IMR-90 (cell line): Measurements from ENCODE around the gene COA4. TPM values are rescaled to one million over a fixed set of nuclear protein-coding genes. Genes with fewer than 3 reads are reported as not detected.

Source experiments
- ATAC-seq: fragments of 200-7000 bp; cut with Tn5 transposase; 2 replicates; pipeline ENCODE4 v1.9.1; 2020; ENCODE audit warnings: low read depth, mild to moderate bottlenecking, moderate library complexity
- BruUV-seq: library from RNA; stranded (reverse); fragments of 400-500 nt; replicated peaks from 2 replicates; lab custom pipeline; 2021; lab: Mats Ljungman, UMichigan
- CTCF ChIA-PET: fragments of 300-600 bp; formaldehyde crosslinking; extraction: SDS; loops from one replicate; lab custom pipeline; 2021; ENCODE audit warnings: antibody characterized with exemption; lab: Yijun Ruan, JAX
- POLR2A ChIA-PET: fragments of 300-600 bp; sonication (Branson Sonifier 250); formaldehyde crosslinking; loops from one replicate; lab custom pipeline; 2022; ENCODE audit warnings: antibody characterized with exemption; ENCODE audit not compliant: unreplicated experiment; lab: Charles Lee
- DNase-seq: peaks from one replicate; pipeline ENCODE4 v3.0.0; 2013
- H2AFZ ChIP-seq: replicated peaks from 2 replicates; pipeline ENCODE3; 2013; ENCODE audit warnings: low read length, mild to moderate bottlenecking; ENCODE audit not compliant: poor library complexity
- H2AK5ac ChIP-seq: 2 replicates; pipeline ENCODE4 v1.6.1; 2013; ENCODE audit warnings: low read depth, low read length, inconsistent platforms
- H2AK9ac ChIP-seq: replicated peaks from 2 replicates; pipeline ENCODE3; 2013; ENCODE audit warnings: mild to moderate bottlenecking, low read depth, low read length, moderate library complexity; ENCODE audit not compliant: poor library complexity
- H2BK120ac ChIP-seq: 2 replicates; pipeline ENCODE4 v1.6.1; 2013; ENCODE audit warnings: low read depth, low read length, inconsistent platforms
- H2BK15ac ChIP-seq: 3 replicates; pipeline ENCODE4 v1.6.1; 2013; ENCODE audit warnings: low read depth, low read length, inconsistent platforms
- H2BK20ac ChIP-seq: 2 replicates; pipeline ENCODE4 v1.6.1; 2013; ENCODE audit warnings: low read depth, mild to moderate bottlenecking, inconsistent platforms, low read length, moderate library complexity
- H2BK5ac ChIP-seq: 2 replicates; pipeline ENCODE4 v1.6.1; 2013; ENCODE audit warnings: mild to moderate bottlenecking, low read depth, low read length, inconsistent platforms; ENCODE audit not compliant: poor library complexity, severe bottlenecking
- H3K14ac ChIP-seq: replicated peaks from 2 replicates; pipeline ENCODE4 v1.6.1; 2013; ENCODE audit warnings: low read depth, low read length, inconsistent platforms
- H3K18ac ChIP-seq: 2 replicates; pipeline ENCODE4 v1.6.1; 2013; ENCODE audit warnings: low read depth, low read length, control low read depth
- H3K23ac ChIP-seq: 2 replicates; pipeline ENCODE4 v1.6.1; 2013; ENCODE audit warnings: low read depth, low read length, inconsistent platforms
- H3K27ac ChIP-seq: 2 replicates; pipeline ENCODE4 v1.5.1; 2013; ENCODE audit warnings: mild to moderate bottlenecking, control low read depth, low read length; ENCODE audit not compliant: insufficient read depth
- H3K27me3 ChIP-seq: 2 replicates; pipeline ENCODE4 v1.6.1; 2013; ENCODE audit warnings: low read length; ENCODE audit not compliant: control insufficient read depth, insufficient read depth
- H3K36me3 ChIP-seq: 2 replicates; pipeline ENCODE4 v1.6.1; 2013; ENCODE audit warnings: low read length, mixed read lengths; ENCODE audit not compliant: control insufficient read depth, insufficient read depth
- H3K4ac ChIP-seq: 2 replicates; pipeline ENCODE4 v1.6.1; 2013; ENCODE audit warnings: low read depth, low read length, inconsistent platforms
- H3K4me1 ChIP-seq: 2 replicates; pipeline ENCODE4 v1.6.1; 2013; ENCODE audit warnings: low read length, mixed read lengths; ENCODE audit not compliant: control insufficient read depth, insufficient read depth
- H3K4me2 ChIP-seq: 2 replicates; pipeline ENCODE4 v1.6.1; 2013; ENCODE audit warnings: low read depth, mild to moderate bottlenecking, control low read depth, low read length, moderate library complexity
- H3K4me3 ChIP-seq: 2 replicates; pipeline ENCODE4 v1.5.1; 2013; ENCODE audit warnings: low read depth, mild to moderate bottlenecking, control low read depth, low read length, moderate library complexity; ENCODE audit not compliant: insufficient read depth
- H3K56ac ChIP-seq: 2 replicates; pipeline ENCODE4 v1.6.1; 2013; ENCODE audit warnings: low read length, inconsistent platforms; ENCODE audit not compliant: insufficient read depth; ENCODE audit errors: extremely low read depth
- H3K79me1 ChIP-seq, 2 experiments: 2 replicates each; pipeline ENCODE4 v1.6.1; 2013; ENCODE audit warnings: low read length in 2 of 2, inconsistent platforms in 1 of 2, low read depth in 1 of 2
- H3K9ac ChIP-seq: 2 replicates; pipeline ENCODE4 v1.6.1; 2013; ENCODE audit warnings: low read depth, low read length, control low read depth
- H3K9me1 ChIP-seq: 2 replicates; pipeline ENCODE4 v1.6.1; 2013; ENCODE audit warnings: low read length, inconsistent platforms; ENCODE audit not compliant: insufficient read depth
- H3K9me3 ChIP-seq: 2 replicates; pipeline ENCODE4 v1.6.1; 2013; ENCODE audit warnings: low read length; ENCODE audit not compliant: control insufficient read depth, insufficient read depth
- H4K20me1 ChIP-seq: 2 replicates; pipeline ENCODE4 v1.6.1; 2013; ENCODE audit warnings: low read length, inconsistent platforms; ENCODE audit not compliant: insufficient read depth
- H4K5ac ChIP-seq: 2 replicates; pipeline ENCODE4 v1.6.1; 2013; ENCODE audit warnings: mild to moderate bottlenecking, low read depth, low read length, control low read depth
- H4K8ac ChIP-seq, 2 experiments: 2 replicates each; pipeline ENCODE4 v1.6.1; 2013; ENCODE audit warnings: low read depth in 2 of 2, low read length in 2 of 2, control low read depth in 1 of 2, inconsistent platforms in 1 of 2
- H4K91ac ChIP-seq: 2 replicates; pipeline ENCODE4 v1.6.1; 2013; ENCODE audit warnings: low read depth, low read length, inconsistent platforms; ENCODE audit not compliant: insufficient read depth
- CEBPB ChIP-seq: IDR thresholded peaks from 2 replicates; pipeline ENCODE4 v1.6.1; 2012; ENCODE audit warnings: low read depth, low read length, improper control_type of control experiment
- CHD1 ChIP-seq: IDR thresholded peaks from 2 replicates; pipeline ENCODE4 v1.6.1; 2012; ENCODE audit warnings: low read depth, low read length, improper control_type of control experiment
- MAFK ChIP-seq: IDR thresholded peaks from 2 replicates; pipeline ENCODE4 v1.6.1; 2012; ENCODE audit warnings: low read depth, low read length, improper control_type of control experiment
- MXI1 ChIP-seq: IDR thresholded peaks from 2 replicates; pipeline ENCODE4 v1.6.1; 2012; ENCODE audit warnings: low read depth, mild to moderate bottlenecking, low read length, moderate library complexity, borderline replicate concordance
- USF2 ChIP-seq: fragments of 150-350 bp; IDR thresholded peaks from 2 replicates; pipeline ENCODE4 v1.6.1; 2017; ENCODE audit warnings: mild to moderate bottlenecking, antibody characterized with exemption, low read length, low read depth
- WGBS, 2 experiments: methylation state at CpG; one replicate each; pipeline versions ENCODE4 v1.1.5 to v1.1.7; 2013; ENCODE audit warnings: missing lambda C conversion rate in 2 of 2; ENCODE audit not compliant: insufficient read length in 1 of 2; ENCODE audit errors: extremely low coverage in 2 of 2; 5-methylcytosine and 5-hydroxymethylcytosine counted together
- dilution Hi-C: fragments of 300-500 bp; cut with HindIII; formaldehyde crosslinking; loops from one replicate; pipeline ENCODE4 v1.14.3; 2018; ENCODE audit warnings: low sequenced_read_pairs; ENCODE audit not compliant: unreplicated experiment
- in situ Hi-C: fragments of 300-500 bp; cut with MboI; formaldehyde crosslinking; loops from 3 replicates; pipeline ENCODE4 v1.14.3; 2019; ENCODE audit warnings: low sequenced_read_pairs, inconsistent platforms, mixed read lengths
- intact Hi-C: fragments of 100-400 bp; cut with micrococcal nuclease; formaldehyde crosslinking; loops from 2 replicates; pipeline ENCODE4 v1.10.0; 2022
- polyA plus RNA-seq, 3 experiments: library from polyadenylated mRNA; depleted of rRNA; stranded (reverse); fragments of >200 nt; gene quantifications; 2 replicates each; pipeline ENCODE4 v1.2.3, GENCODE V29; 2012; ENCODE audit warnings: low replicate concordance in 1 of 3
- total RNA-seq: library from RNA; depleted of rRNA; stranded (reverse); fragments of >200 nt; gene quantifications from 2 replicates; pipeline ENCODE4 v1.2.3, GENCODE V29; 2012

The COA4 gene
- total and polyA plus RNA-seq, 2 of the 4 experiments (the other 2 are of a cell fraction): 78.0 to 97.4 TPM

GRCh38 chr11:73854680-73855079, 22.0 kb downstream of the COA4 start:
- no peak overlapping the region for H4K5ac ChIP-seq
- H3K79me1 ChIP-seq: no peaks in the 10 kb centered on the region; a peak in 1 of 4 replicates
- POLR2A ChIA-PET: interaction anchor here (0.6 kb wide), 1 partner anchor 61 kb away, joined by 18 read pairs; no protein-coding TSS in a partner anchor
- in situ Hi-C loops: no loop called here
- H4K91ac ChIP-seq: no peak overlapping the region
- no peak overlapping the region for H2BK120ac ChIP-seq
- no peak overlapping the region for H2AK9ac ChIP-seq
- no peak overlapping the region for H3K9ac ChIP-seq
- DNase-seq (peak; percentile 59), ATAC-seq (peak; percentile 57)
- no peaks in the 10 kb centered on the region for H4K20me1 ChIP-seq
- intact Hi-C loops: loop anchor here (5.0 kb wide), 1 partner anchor 37 kb away; no protein-coding TSS in a partner anchor
- H3K14ac ChIP-seq: no peak overlapping the region
- H3K4me1 ChIP-seq: no peaks in the 10 kb centered on the region
- no peaks in the 10 kb centered on the region for H3K27me3 ChIP-seq
- H3K4me3 ChIP-seq: no peak overlapping the region
- no TSS peak for BruUV-seq
- no peak overlapping the region for H3K18ac ChIP-seq
- no peaks in the 10 kb centered on the region for H3K9me3 ChIP-seq
- H3K9me1 ChIP-seq: no peaks in the 10 kb centered on the region
- no peak overlapping the region for H2AFZ ChIP-seq
- H3K27ac ChIP-seq: no peak overlapping the region
- TF ChIP-seq MAFK (no peak), USF2 (no peak), MXI1 (no peak), CEBPB (peak; percentile 47; the same call in 1 of the 2 replicates), CHD1 (no peak)
- no peak overlapping the region for H2AK5ac ChIP-seq
- no peak overlapping the region for H2BK15ac ChIP-seq
- no peak overlapping the region for H4K8ac ChIP-seq
- WGBS, 2 experiments: no CpG with 5 or more reads among the region's 1 CpG
- CTCF ChIA-PET: interaction anchor here (0.9 kb wide), 1 partner anchor 12 kb away, joined by 3 read pairs; no protein-coding TSS in a partner anchor
- H3K4ac ChIP-seq: no peak overlapping the region
- dilution Hi-C loops: no loop called here
- H3K4me2 ChIP-seq: no peak overlapping the region
- no peaks in the 10 kb centered on the region for H3K36me3 ChIP-seq
- no peak overlapping the region for H3K23ac ChIP-seq
- no peak overlapping the region for H2BK20ac ChIP-seq
- no peak overlapping the region for H3K56ac ChIP-seq
- H2BK5ac ChIP-seq: no peak overlapping the region
